ENCODE results near the gene BMS1. TPM values are rescaled to one million over a fixed set of nuclear protein-coding genes. Genes with fewer than 3 reads are reported as not detected.
"Not testable (repeated sequence)": the region's sequence is repeated elsewhere in the genome, so short reads cannot be mapped to it uniquely, and the experiment has no call there.

Gene BMS1
- total RNA-seq, 3 donors from 2014 or later (not counting 1 experiment from before 2014, with no cell fraction given), result 10.4 to 12.1 (median 11.9) TPM

- Histone ChIP-seq H3K27ac (ENCODE audit: low read length) (no peak overlapping the region), H3K27me3 (ENCODE audit: control insufficient read depth, insufficient read depth, low read length) (no peaks in the 10 kb centered on the region), H3K4me3 (ENCODE audit: low read length) (no peak overlapping the region), H3K9me3 (ENCODE audit: control insufficient read depth, insufficient read depth, low read length) (no peaks in the 10 kb centered on the region), H3K36me3 (ENCODE audit: control insufficient read depth, insufficient read depth, low read length) (peaks cover 40% of the 10 kb centered on the region), H3K4me1 (ENCODE audit: control insufficient read depth, insufficient read depth, low read length) (no peaks in the 10 kb centered on the region)
- no peak for ATAC-seq
- Mint-ChIP-seq H3K9me3 (no peaks in the 10 kb centered on the region), H3K4me1 (peaks cover 5 to 6% of the 10 kb centered on the region in 2 donors), H3K36me3 (peaks cover 49% of the 10 kb centered on the region), H3K4me3 (no peak overlapping the region), H3K27me3 (ENCODE audit: low read depth in 2 of 2) (no peaks in the 10 kb centered on the region), H3K27ac (no peak overlapping the region)
- TF ChIP-seq CTCF (IDR thresholded peaks at IDR 0.05), result no peak
- no peak for DNase-seq
- intact Hi-C loops (cut with micrococcal nuclease), result no loop called here
- 85% methylated on average over 6 of the region's 6 CpGs for WGBS (ENCODE audit: insufficient coverage)
Measured at GRCh38 chr10:42827201-42827600, 44.6 kb downstream of the BMS1 start.

- H3K36me3 Mint-ChIP-seq, result peaks cover 37% of the 10 kb centered on the region
- peaks cover 37% of the 10 kb centered on the region for H3K36me3 ChIP-seq (ENCODE audit: control insufficient read depth, insufficient read depth, low read length)
- H3K27me3 Mint-ChIP-seq (ENCODE audit: low read depth in 2 of 2); DNase-seq; H3K4me3 Mint-ChIP-seq; H3K27ac Mint-ChIP-seq; intact Hi-C loops (cut with micrococcal nuclease); ATAC-seq; H3K4me1 ChIP-seq (ENCODE audit: control insufficient read depth, insufficient read depth, low read length); H3K4me1 Mint-ChIP-seq; H3K9me3 Mint-ChIP-seq; H3K9me3 ChIP-seq (ENCODE audit: control insufficient read depth, insufficient read depth, low read length); H3K27ac ChIP-seq (ENCODE audit: low read length); H3K4me3 ChIP-seq (ENCODE audit: low read length); H3K27me3 ChIP-seq (ENCODE audit: control insufficient read depth, insufficient read depth, low read length): not testable (repeated sequence)
- 95% methylated on average over 4 of the region's 4 CpGs for WGBS (ENCODE audit: insufficient coverage)
Measured at GRCh38 chr10:42828391-42828790, 45.8 kb downstream of the BMS1 start.

GRCh38 chr10:42830237-42830636 is 47.6 kb downstream of the BMS1 start:
- Mint-ChIP-seq H3K4me3 (no peak overlapping the region), H3K27me3 (ENCODE audit: low read depth in 2 of 2) (no peaks in the 10 kb centered on the region), H3K27ac (peak overlapping the region in 1 of 2 donors; percentile 27), H3K4me1 (peaks cover 0 to 5% of the 10 kb centered on the region in 2 donors), H3K9me3 (no peaks in the 10 kb centered on the region), H3K36me3 (peaks cover 22% of the 10 kb centered on the region)
- Histone ChIP-seq H3K4me3 (ENCODE audit: low read length) (no peak overlapping the region), H3K27ac (ENCODE audit: low read length) (no peak overlapping the region), H3K9me3 (ENCODE audit: control insufficient read depth, insufficient read depth, low read length) (no peaks in the 10 kb centered on the region), H3K4me1 (ENCODE audit: control insufficient read depth, insufficient read depth, low read length) (no peaks in the 10 kb centered on the region), H3K36me3 (ENCODE audit: control insufficient read depth, insufficient read depth, low read length) (peaks cover 30% of the 10 kb centered on the region), H3K27me3 (ENCODE audit: control insufficient read depth, insufficient read depth, low read length) (no peaks in the 10 kb centered on the region)
- ATAC-seq (no peak), DNase-seq (no peak)
- TF ChIP-seq CTCF (IDR thresholded peaks at IDR 0.05), result no peak
- WGBS (ENCODE audit: insufficient coverage), result 79% methylated on average over 7 of the region's 7 CpGs
- intact Hi-C loops (cut with micrococcal nuclease), result no loop called here

- ATAC-seq, result no peak
Measured at GRCh38 chr10:42836096-42836495, 53.5 kb downstream of the BMS1 start.

More at GRCh38 chr10:42836096-42836495, 53.5 kb downstream of the BMS1 start:
- Mint-ChIP-seq H3K4me1 (no peaks in the 10 kb centered on the region), H3K36me3 (peaks cover 6% of the 10 kb centered on the region), H3K9me3 (no peaks in the 10 kb centered on the region), H3K27ac (no peak overlapping the region), H3K27me3 (ENCODE audit: low read depth in 2 of 2) (peaks cover 16 to 31% of the 10 kb centered on the region in 2 donors), H3K4me3 (no peak overlapping the region)
- H3K9me3 ChIP-seq (ENCODE audit: control insufficient read depth, insufficient read depth, low read length), result no peaks in the 10 kb centered on the region
- H3K27me3 ChIP-seq (ENCODE audit: control insufficient read depth, insufficient read depth, low read length), result peaks cover 2% of the 10 kb centered on the region
- no peak for TF ChIP-seq CTCF (IDR thresholded peaks at IDR 0.05)
- intact Hi-C loops (cut with micrococcal nuclease), result no loop called here
- peaks cover 6% of the 10 kb centered on the region for H3K36me3 ChIP-seq (ENCODE audit: control insufficient read depth, insufficient read depth, low read length)
- DNase-seq, result no peak
- 87% methylated on average over 14 of the region's 14 CpGs for WGBS (ENCODE audit: insufficient coverage)
- H3K4me1 ChIP-seq (ENCODE audit: control insufficient read depth, insufficient read depth, low read length), result peaks cover 3% of the 10 kb centered on the region
- H3K27ac ChIP-seq (ENCODE audit: low read length), result no peak overlapping the region
- H3K4me3 ChIP-seq (ENCODE audit: low read length), result no peak overlapping the region

Measured in natural killer cell (primary cell).